MCF 10A (cell line): Measurements from ENCODE around the gene DAGLA. TPM values are rescaled to one million over a fixed set of nuclear protein-coding genes. Genes with fewer than 3 reads are reported as not detected.

Experiments used
- BruUV-seq: library from RNA; stranded (reverse); fragments of 400-500 nt; replicated peaks from 2 replicates; lab custom pipeline; 2021; lab: Mats Ljungman, UMichigan
- CTCF ChIA-PET: fragments of 300-600 bp; sonication (Branson Sonifier 250); formaldehyde crosslinking; extraction: SDS; loops from one replicate; lab custom pipeline; 2021; ENCODE audit warnings: antibody characterized with exemption, inconsistent platforms; lab: Yijun Ruan, JAX
- POLR2A ChIA-PET: fragments of 300-600, 350-650 bp; sonication (Branson Sonifier 250); formaldehyde crosslinking; extraction: SDS; loops from one replicate; lab custom pipeline; 2020; ENCODE audit warnings: antibody characterized with exemption, inconsistent platforms; lab: Yijun Ruan, JAX
- DNase-seq: peaks from one replicate; pipeline ENCODE4 v3.0.0-alpha.2; 2018; ENCODE audit not compliant: unreplicated experiment
- H3K27ac Mint-ChIP-seq: one replicate; pipeline ENCODE4 v1.8.0; 2022; ENCODE audit warnings: mild to moderate bottlenecking, low read depth, mixed read lengths; ENCODE audit not compliant: unreplicated experiment
- H3K27me3 Mint-ChIP-seq: one replicate; pipeline ENCODE4 v1.8.0; 2022; ENCODE audit warnings: mixed read lengths; ENCODE audit not compliant: insufficient read depth, unreplicated experiment
- H3K36me3 Mint-ChIP-seq: one replicate; pipeline ENCODE4 v1.8.0; 2022; ENCODE audit warnings: mild to moderate bottlenecking, moderate library complexity, mixed read lengths; ENCODE audit not compliant: insufficient read depth, unreplicated experiment
- H3K4me1 Mint-ChIP-seq: one replicate; pipeline ENCODE4 v1.8.0; 2022; ENCODE audit warnings: mixed read lengths; ENCODE audit not compliant: insufficient read depth, unreplicated experiment
- H3K4me3 Mint-ChIP-seq: one replicate; pipeline ENCODE4 v1.8.0; 2022; ENCODE audit warnings: mild to moderate bottlenecking, moderate library complexity, mixed read lengths; ENCODE audit not compliant: unreplicated experiment
- H3K9me3 Mint-ChIP-seq: one replicate; pipeline ENCODE4 v1.8.0; 2022; ENCODE audit warnings: mixed read lengths; ENCODE audit not compliant: unreplicated experiment
- intact Hi-C: fragments of 100-400 bp; cut with micrococcal nuclease; formaldehyde crosslinking; loops from 2 replicates; pipeline ENCODE4 v1.14.1; 2022
- total RNA-seq: library from RNA; stranded (reverse); gene quantifications from 2 replicates; pipeline ENCODE4 v1.2.3, GENCODE V29; 2022
- TF ChIP-seq, protein P1 (sequence below): fragments of 200-600 bp; IDR thresholded peaks from one replicate; pipeline ENCODE4 v1.8.0; 2022; ENCODE audit warnings: antibody characterized with exemption, mild to moderate bottlenecking; ENCODE audit not compliant: unreplicated experiment

Gene DAGLA
- total RNA-seq, 1 experiment from 2014 or later: 1.5 TPM

DNA sequence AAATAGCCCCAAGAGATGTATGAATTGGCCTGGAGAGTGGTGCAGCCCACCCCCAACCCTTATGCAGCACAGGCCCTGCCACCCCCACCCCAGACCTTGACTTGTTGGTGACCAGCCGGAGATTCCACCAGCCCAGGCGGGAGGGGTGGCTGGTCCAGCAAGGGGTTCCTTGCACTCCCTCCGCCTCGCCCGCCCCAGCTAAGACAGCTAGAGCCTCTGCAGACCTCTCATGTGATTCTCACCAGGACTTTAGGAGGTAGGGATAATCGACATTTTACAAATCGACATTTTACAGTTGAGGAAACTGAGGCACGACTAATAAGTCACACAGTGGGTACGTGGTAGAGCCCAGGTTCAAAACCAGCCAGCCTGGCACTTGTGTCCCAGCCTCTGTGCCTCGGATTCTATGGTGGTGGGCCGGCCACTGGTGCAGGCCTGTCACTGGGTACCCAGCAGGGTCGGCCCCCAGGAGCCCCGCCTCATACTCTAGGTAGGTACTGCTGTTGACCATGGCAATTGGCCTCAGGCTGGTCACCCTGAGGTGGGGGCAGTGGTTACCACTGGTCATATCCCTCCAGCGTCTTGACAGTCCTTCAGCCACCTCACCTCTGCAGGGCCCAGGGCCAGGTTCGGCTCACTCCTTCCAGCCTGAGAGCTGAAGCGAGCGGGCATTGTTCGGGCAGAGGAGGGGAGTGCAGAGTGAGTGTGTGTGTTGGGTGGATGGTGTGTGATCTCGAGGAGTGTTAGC, 37.3 kb downstream of the DAGLA start:
- Mint-ChIP-seq H3K9me3 (no peaks in the 10 kb centered on the region), H3K27ac (no peak overlapping the region), H3K4me3 (no peak overlapping the region), H3K36me3 (no peaks in the 10 kb centered on the region), H3K4me1 (no peaks in the 10 kb centered on the region), H3K27me3 (peaks cover 25% of the 10 kb centered on the region)
- POLR2A ChIA-PET: no interaction called here
- CTCF ChIA-PET: no interaction called here
- no peak for DNase-seq
- TF ChIP-seq, protein P1, sequence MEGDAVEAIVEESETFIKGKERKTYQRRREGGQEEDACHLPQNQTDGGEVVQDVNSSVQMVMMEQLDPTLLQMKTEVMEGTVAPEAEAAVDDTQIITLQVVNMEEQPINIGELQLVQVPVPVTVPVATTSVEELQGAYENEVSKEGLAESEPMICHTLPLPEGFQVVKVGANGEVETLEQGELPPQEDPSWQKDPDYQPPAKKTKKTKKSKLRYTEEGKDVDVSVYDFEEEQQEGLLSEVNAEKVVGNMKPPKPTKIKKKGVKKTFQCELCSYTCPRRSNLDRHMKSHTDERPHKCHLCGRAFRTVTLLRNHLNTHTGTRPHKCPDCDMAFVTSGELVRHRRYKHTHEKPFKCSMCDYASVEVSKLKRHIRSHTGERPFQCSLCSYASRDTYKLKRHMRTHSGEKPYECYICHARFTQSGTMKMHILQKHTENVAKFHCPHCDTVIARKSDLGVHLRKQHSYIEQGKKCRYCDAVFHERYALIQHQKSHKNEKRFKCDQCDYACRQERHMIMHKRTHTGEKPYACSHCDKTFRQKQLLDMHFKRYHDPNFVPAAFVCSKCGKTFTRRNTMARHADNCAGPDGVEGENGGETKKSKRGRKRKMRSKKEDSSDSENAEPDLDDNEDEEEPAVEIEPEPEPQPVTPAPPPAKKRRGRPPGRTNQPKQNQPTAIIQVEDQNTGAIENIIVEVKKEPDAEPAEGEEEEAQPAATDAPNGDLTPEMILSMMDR: no peak
- BruUV-seq: no TSS peak
- intact Hi-C loops: no loop called here

DNA sequence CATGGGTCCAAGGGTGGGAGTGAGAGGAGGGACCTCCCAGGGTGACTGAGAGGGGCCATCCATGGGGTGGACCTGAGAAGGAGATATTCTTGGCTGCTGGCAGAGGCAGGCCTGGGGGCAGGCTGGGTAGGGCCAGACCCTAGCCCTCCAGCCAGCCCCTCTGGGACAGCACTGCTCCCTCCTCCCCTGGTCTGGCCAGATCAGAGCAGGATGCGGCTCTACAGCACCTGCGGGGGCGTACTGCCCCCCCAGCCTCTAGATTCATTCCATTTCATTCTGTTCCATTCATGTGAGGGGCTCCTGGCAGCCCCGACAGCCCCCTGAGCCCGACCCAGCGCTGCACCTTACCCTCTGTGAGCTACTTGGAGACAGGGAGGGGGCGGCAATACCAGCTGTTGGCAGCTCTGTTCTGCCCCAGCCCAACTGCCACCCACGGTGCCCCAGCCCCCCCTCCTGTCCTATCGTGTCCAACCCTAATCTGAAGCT, 37.9 kb downstream of the DAGLA start:
- Mint-ChIP-seq H3K36me3 (no peaks in the 10 kb centered on the region), H3K9me3 (no peaks in the 10 kb centered on the region), H3K27ac (no peak overlapping the region), H3K4me3 (no peak overlapping the region), H3K27me3 (peaks cover 25% of the 10 kb centered on the region), H3K4me1 (no peaks in the 10 kb centered on the region)
- TF ChIP-seq, protein P1: no peak
- no TSS peak for BruUV-seq
- ChIA-PET CTCF (interaction anchor here (2.1 kb wide), 1 partner anchor 15 kb away, joined by 8 read pairs; no protein-coding TSS in a partner anchor), POLR2A (no interaction called here)
- DNase-seq: no peak
- intact Hi-C loops: no loop called here

DNA sequence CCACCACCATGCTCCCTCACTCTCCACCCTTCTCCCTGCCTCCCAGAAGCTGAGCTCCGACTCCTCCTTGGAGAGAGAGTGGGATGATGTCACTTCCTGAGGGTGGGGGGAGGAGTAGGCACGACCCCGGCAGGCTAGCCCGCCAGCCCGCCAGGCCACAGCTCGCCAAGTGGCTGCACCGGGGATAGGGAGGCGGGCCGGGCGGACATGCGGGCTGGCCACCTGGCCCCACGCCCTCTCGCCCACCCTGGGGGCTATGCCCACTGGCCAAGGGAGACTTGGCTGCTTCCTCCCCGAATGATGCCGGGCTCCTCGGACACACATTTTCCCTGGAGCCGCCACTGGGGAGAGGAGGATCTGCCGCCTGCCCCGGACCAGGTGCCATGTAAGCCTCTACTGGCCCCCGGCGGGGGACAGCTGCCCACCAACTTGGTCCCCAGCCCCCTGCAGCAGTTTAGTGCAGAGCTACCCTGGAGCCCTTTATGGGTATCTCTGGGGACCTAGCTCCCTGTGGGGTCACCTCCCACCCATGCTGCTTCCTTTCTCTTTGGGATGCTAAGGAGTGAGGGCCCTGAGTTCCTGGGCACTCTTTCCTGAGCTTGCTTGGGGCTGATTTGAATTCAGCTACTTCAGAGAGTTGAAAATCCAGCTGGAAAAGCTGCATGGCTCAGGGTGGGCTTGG, 38.6 kb downstream of the DAGLA start:
- no peak overlapping the region for H3K4me3 Mint-ChIP-seq

More for the DNA sequence above, 38.6 kb downstream of the DAGLA start:
- CTCF ChIA-PET: interaction anchor here (2.1 kb wide), 1 partner anchor 14 kb away, joined by 8 read pairs; no protein-coding TSS in a partner anchor
- TF ChIP-seq, protein P1: no peak
- no peaks in the 10 kb centered on the region for H3K9me3 Mint-ChIP-seq
- DNase-seq: no peak
- no peaks in the 10 kb centered on the region for H3K36me3 Mint-ChIP-seq
- intact Hi-C loops: no loop called here
- BruUV-seq: no TSS peak
- peaks cover 25% of the 10 kb centered on the region for H3K27me3 Mint-ChIP-seq
- POLR2A ChIA-PET: interaction anchor here (1.0 kb wide), 1 partner anchor 11 kb away, joined by 4 read pairs; no protein-coding TSS in a partner anchor
- H3K4me1 Mint-ChIP-seq: no peaks in the 10 kb centered on the region
- no peak overlapping the region for H3K27ac Mint-ChIP-seq
